Chondrocyte (in vitro differentiated cells): ENCODE data around the gene ECHS1. TPM values are rescaled to one million over a fixed set of nuclear protein-coding genes. Genes with fewer than 3 reads are reported as not detected.

Source experiments
- DNase-seq: peaks from one replicate; pipeline ENCODE4 v3.0.0; 2021; ENCODE audit warnings: mixed read lengths, low spot score
- H3K27ac Mint-ChIP-seq: one replicate; pipeline ENCODE4 v1.8.0; 2021; ENCODE audit warnings: mild to moderate bottlenecking, moderate library complexity, mixed read lengths; ENCODE audit not compliant: unreplicated experiment
- H3K27me3 Mint-ChIP-seq: 2 replicates; pipeline ENCODE4 v1.8.0; 2021; ENCODE audit warnings: low read depth, mixed read lengths
- H3K36me3 Mint-ChIP-seq: 2 replicates; pipeline ENCODE4 v1.8.0; 2021; ENCODE audit warnings: low read depth, mixed read lengths
- H3K4me1 Mint-ChIP-seq: 2 replicates; pipeline ENCODE4 v1.8.0; 2021; ENCODE audit warnings: low read depth, mild to moderate bottlenecking, mixed read lengths
- H3K4me3 Mint-ChIP-seq: one replicate; pipeline ENCODE4 v1.8.0; 2021; ENCODE audit warnings: mild to moderate bottlenecking, moderate library complexity, mixed read lengths; ENCODE audit not compliant: unreplicated experiment
- H3K9me3 Mint-ChIP-seq: 2 replicates; pipeline ENCODE4 v1.8.0; 2021; ENCODE audit warnings: low read depth, mixed read lengths
- CTCF ChIP-seq: fragments of 200-600 bp; sonication (generic); IDR thresholded peaks from 2 replicates; pipeline ENCODE4 v1.5.0; 2021; ENCODE audit warnings: antibody characterized with exemption, mild to moderate bottlenecking, moderate library complexity
- total RNA-seq: library from RNA; stranded (reverse); gene quantifications from 3 replicates; pipeline ENCODE4 v1.2.1, GENCODE V29; 2021

The ECHS1 gene
- total RNA-seq, 1 donor from 2014 or later = 58.9 TPM

- DNase-seq = no peak
- Mint-ChIP-seq H3K27me3 (peaks cover 4% of the 10 kb centered on the region), H3K27ac (no peak overlapping the region), H3K36me3 (no peaks in the 10 kb centered on the region), H3K4me3 (no peak overlapping the region), H3K9me3 (no peaks in the 10 kb centered on the region), H3K4me1 (no peaks in the 10 kb centered on the region)
- peak; percentile 8 for TF ChIP-seq CTCF
Observed at GRCh38 chr10:133351408-133352318, 21.5 kb downstream of the ECHS1 start.

- DNase-seq = no peak
- Mint-ChIP-seq H3K9me3 (no peaks in the 10 kb centered on the region), H3K27ac (no peak overlapping the region), H3K4me1 (no peaks in the 10 kb centered on the region), H3K36me3 (no peaks in the 10 kb centered on the region), H3K27me3 (peaks cover 4% of the 10 kb centered on the region), H3K4me3 (no peak overlapping the region)
- TF ChIP-seq CTCF = no peak
Observed at GRCh38 chr10:133350950-133351329, 22.2 kb downstream of the ECHS1 start.

GRCh38 chr10:133350283-133350949, 22.7 kb downstream of the ECHS1 start:
- no peak for TF ChIP-seq CTCF
- no peaks in the 10 kb centered on the region for H3K36me3 Mint-ChIP-seq
- no peak for DNase-seq
- no peaks in the 10 kb centered on the region for H3K4me1 Mint-ChIP-seq
- H3K27ac Mint-ChIP-seq = no peak overlapping the region
- H3K27me3 Mint-ChIP-seq = peaks cover 7% of the 10 kb centered on the region
- no peaks in the 10 kb centered on the region for H3K9me3 Mint-ChIP-seq
- no peak overlapping the region for H3K4me3 Mint-ChIP-seq

GRCh38 chr10:133349577-133350011, 23.6 kb downstream of the ECHS1 start:
- Mint-ChIP-seq H3K4me1 (no peaks in the 10 kb centered on the region), H3K4me3 (no peak overlapping the region), H3K27ac (no peak overlapping the region), H3K36me3 (no peaks in the 10 kb centered on the region), H3K27me3 (peaks cover 7% of the 10 kb centered on the region), H3K9me3 (no peaks in the 10 kb centered on the region)
- no peak for DNase-seq
- TF ChIP-seq CTCF = no peak

GRCh38 chr10:133349160-133349568, 24.0 kb downstream of the ECHS1 start:
- Mint-ChIP-seq H3K27me3 (peaks cover 7% of the 10 kb centered on the region), H3K36me3 (no peaks in the 10 kb centered on the region), H3K9me3 (no peaks in the 10 kb centered on the region), H3K27ac (no peak overlapping the region), H3K4me3 (no peak overlapping the region), H3K4me1 (no peaks in the 10 kb centered on the region)
- TF ChIP-seq CTCF = no peak
- no peak for DNase-seq
